Measurements from ENCODE around the gene TGDS.
"Not testable (repeated sequence)": the region's sequence is repeated elsewhere in the genome, so short reads cannot be mapped to it uniquely, and the experiment has no call there.

TGDS gene, protein sequence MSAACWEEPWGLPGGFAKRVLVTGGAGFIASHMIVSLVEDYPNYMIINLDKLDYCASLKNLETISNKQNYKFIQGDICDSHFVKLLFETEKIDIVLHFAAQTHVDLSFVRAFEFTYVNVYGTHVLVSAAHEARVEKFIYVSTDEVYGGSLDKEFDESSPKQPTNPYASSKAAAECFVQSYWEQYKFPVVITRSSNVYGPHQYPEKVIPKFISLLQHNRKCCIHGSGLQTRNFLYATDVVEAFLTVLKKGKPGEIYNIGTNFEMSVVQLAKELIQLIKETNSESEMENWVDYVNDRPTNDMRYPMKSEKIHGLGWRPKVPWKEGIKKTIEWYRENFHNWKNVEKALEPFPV

DNA sequence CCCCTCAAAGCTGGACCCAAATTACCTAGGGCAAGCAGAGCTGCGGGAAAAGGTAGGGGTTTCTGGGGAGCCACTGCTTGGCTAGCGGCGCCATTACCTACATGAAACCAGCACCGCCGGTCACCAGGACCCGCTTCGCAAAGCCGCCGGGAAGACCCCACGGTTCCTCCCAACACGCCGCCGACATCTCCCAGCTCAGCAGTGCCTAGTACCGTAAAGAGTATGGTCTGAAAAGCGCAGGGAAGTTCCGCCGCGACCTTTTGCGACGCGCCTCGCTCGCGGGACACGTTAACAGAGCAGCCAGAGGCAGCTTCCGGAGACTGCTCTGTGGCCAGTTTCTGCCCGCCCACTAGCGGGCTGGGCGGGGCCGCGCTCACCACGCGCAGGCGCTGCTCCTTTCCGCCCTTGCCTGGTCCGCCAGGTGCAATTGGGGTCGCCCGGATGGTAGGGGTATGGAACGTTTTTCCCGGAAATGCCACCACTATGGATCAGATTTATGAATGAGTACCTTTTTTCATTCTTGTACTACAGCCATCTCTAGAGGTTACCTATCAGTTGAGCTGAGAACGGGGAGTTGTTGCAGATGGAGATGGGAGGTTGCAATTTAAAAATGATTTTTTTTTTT, at the start of gene TGDS:
TGDS (minus strand) TSS at position 203 of the 625 bp plus-strand sequence; CDS start at position 187, 16 bp downstream.
- in situ Hi-C loops (cut with HindIII; ENCODE audit: low sequenced_read_pairs): no loop called here
- TF ChIP-seq, protein P1, sequence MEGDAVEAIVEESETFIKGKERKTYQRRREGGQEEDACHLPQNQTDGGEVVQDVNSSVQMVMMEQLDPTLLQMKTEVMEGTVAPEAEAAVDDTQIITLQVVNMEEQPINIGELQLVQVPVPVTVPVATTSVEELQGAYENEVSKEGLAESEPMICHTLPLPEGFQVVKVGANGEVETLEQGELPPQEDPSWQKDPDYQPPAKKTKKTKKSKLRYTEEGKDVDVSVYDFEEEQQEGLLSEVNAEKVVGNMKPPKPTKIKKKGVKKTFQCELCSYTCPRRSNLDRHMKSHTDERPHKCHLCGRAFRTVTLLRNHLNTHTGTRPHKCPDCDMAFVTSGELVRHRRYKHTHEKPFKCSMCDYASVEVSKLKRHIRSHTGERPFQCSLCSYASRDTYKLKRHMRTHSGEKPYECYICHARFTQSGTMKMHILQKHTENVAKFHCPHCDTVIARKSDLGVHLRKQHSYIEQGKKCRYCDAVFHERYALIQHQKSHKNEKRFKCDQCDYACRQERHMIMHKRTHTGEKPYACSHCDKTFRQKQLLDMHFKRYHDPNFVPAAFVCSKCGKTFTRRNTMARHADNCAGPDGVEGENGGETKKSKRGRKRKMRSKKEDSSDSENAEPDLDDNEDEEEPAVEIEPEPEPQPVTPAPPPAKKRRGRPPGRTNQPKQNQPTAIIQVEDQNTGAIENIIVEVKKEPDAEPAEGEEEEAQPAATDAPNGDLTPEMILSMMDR (IDR thresholded peaks at IDR 0.05; ENCODE audit: low read depth, low read length, missing control alignments): no peak
- H3K4me3 ChIP-seq (ENCODE audit: low read depth, low read length): peak within 1 kb of the TSS; percentile 67
- peak; percentile 60 for DNase-seq (ENCODE audit: low read depth)

- peak overlapping the region; percentile 4 for H3K4me3 ChIP-seq (ENCODE audit: low read depth, low read length)
- in situ Hi-C loops (cut with HindIII; ENCODE audit: low sequenced_read_pairs): no loop called here
- TF ChIP-seq, protein P1 (IDR thresholded peaks at IDR 0.05; ENCODE audit: low read depth, low read length, missing control alignments): no peak
- DNase-seq (ENCODE audit: low read depth): peak; percentile 50
Measured at GRCh38 chr13:94641409-94641941, 45.5 kb upstream of the TGDS start.

GRCh38 chr13:94640721-94641120, 44.8 kb upstream of the TGDS start:
- no peak overlapping the region for H3K4me3 ChIP-seq (ENCODE audit: low read depth, low read length)
- in situ Hi-C loops (cut with HindIII; ENCODE audit: low sequenced_read_pairs): no loop called here
- no peak for DNase-seq (ENCODE audit: low read depth)
- TF ChIP-seq, protein P1 (IDR thresholded peaks at IDR 0.05; ENCODE audit: low read depth, low read length, missing control alignments): no peak

DNA sequence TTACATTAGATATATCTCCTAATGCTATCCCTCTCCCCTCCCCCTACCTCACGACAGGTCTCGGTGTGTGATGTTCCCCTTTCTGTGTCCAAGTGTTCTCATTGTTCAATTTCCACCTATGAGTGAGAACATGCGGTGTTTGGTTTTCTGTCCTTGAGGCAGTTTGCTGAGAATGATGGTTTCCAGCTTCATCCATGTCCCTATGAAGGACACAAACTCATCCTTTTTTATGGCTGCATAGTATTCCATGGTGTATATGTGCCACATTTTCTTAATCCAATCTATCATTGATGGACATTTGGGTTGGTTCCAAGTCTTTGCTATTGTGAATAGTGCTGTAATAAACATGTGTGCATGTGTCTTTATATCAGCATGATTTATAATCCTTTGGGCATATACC, 41.7 kb upstream of the TGDS start:
- in situ Hi-C loops (cut with HindIII; ENCODE audit: low sequenced_read_pairs); H3K4me3 ChIP-seq (ENCODE audit: low read depth, low read length); DNase-seq (ENCODE audit: low read depth): not testable (repeated sequence)

GRCh38 chr13:94636942-94637578, 41.1 kb upstream of the TGDS start:
- in situ Hi-C loops (cut with HindIII; ENCODE audit: low sequenced_read_pairs): no loop called here
- no peak overlapping the region for H3K4me3 ChIP-seq (ENCODE audit: low read depth, low read length)
- TF ChIP-seq, protein P1 (IDR thresholded peaks at IDR 0.05; ENCODE audit: low read depth, low read length, missing control alignments): no peak
- DNase-seq (ENCODE audit: low read depth): no peak

- in situ Hi-C loops (cut with HindIII; ENCODE audit: low sequenced_read_pairs): not testable (repeated sequence)
Measured at GRCh38 chr13:94636096-94636495, 40.1 kb upstream of the TGDS start.

GRCh38 chr13:94632226-94632980, 36.5 kb upstream of the TGDS start:
- TF ChIP-seq, protein P1 (IDR thresholded peaks at IDR 0.05; ENCODE audit: low read depth, low read length, missing control alignments): no peak
- H3K4me3 ChIP-seq (ENCODE audit: low read depth, low read length): no peak overlapping the region
- in situ Hi-C loops (cut with HindIII; ENCODE audit: low sequenced_read_pairs): no loop called here
- DNase-seq (ENCODE audit: low read depth): no peak

More at GRCh38 chr13:94636096-94636495, 40.1 kb upstream of the TGDS start:
- DNase-seq (ENCODE audit: low read depth); H3K4me3 ChIP-seq (ENCODE audit: low read depth, low read length): not testable (repeated sequence)

All from astrocyte of the cerebellum (primary cell).